Duodenal mucosa (tissue), 2 donors: ENCODE measurements around the gene MCF2L.
"Not testable (repeated sequence)": the region's sequence is repeated elsewhere in the genome, so short reads cannot be mapped to it uniquely, and the experiment has no call there.

ENCODE experiments used
- H3K27ac ChIP-seq: one replicate; pipeline ENCODE4 v1.7.0; 2013; ENCODE audit warnings: low read depth, low read length
- H3K27me3 ChIP-seq, 2 donors: one replicate each; pipeline ENCODE4 v1.7.0; 2013; ENCODE audit warnings: low read length in 2 of 2, control low read depth in 1 of 2; ENCODE audit not compliant: insufficient read depth in 2 of 2, control insufficient read depth in 1 of 2
- H3K36me3 ChIP-seq, 2 donors: one replicate each; pipeline ENCODE4 v1.7.0; 2013; ENCODE audit warnings: low read length in 2 of 2, control low read depth in 1 of 2; ENCODE audit not compliant: insufficient read depth in 2 of 2, control insufficient read depth in 1 of 2
- H3K4me1 ChIP-seq, 2 donors: one replicate each; pipeline ENCODE4 v1.7.0; 2013; ENCODE audit warnings: low read length in 2 of 2, control low read depth in 1 of 2; ENCODE audit not compliant: insufficient read depth in 2 of 2, control insufficient read depth in 1 of 2
- H3K4me3 ChIP-seq, 2 donors: one replicate each; pipeline ENCODE4 v1.7.0; 2013; ENCODE audit warnings: low read length in 2 of 2, low read depth in 1 of 2
- H3K9ac ChIP-seq, 2 donors: one replicate each; pipeline ENCODE4 v1.7.0; 2013; ENCODE audit warnings: low read length in 2 of 2, low read depth in 1 of 2
- H3K9me3 ChIP-seq, 2 donors: one replicate each; pipeline ENCODE4 v1.7.0; 2013; ENCODE audit warnings: low read length in 2 of 2, control low read depth in 1 of 2; ENCODE audit not compliant: control insufficient read depth in 1 of 2

MCF2L gene

DNA sequence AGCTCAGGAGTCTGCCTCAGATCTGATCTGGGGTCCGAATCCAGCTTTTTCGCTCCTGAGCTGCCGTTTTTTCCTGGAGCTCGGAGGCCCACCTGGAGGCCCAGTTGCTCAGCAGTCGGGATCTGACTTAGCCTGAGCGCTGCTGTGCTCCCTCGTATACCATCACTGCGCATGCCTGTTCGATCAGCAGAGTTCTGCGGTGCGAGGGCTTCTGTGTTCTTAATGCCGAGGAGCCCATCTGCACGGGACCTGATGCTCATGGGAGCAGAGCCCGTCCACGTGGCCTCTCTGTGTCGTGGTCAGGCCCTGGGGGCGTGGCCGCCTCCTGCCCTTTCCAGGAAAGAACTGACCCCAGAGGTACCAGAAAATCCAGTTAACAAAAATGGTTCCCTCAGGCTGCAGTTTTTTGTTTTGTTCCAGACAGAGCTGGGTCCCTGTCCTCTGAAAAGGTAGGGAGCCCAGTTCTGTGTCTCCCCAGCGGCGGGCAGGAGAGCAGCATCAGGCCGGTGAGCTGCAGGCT is 57.4 kb downstream of the MCF2L start:
- Histone ChIP-seq H3K27me3 (no peaks in the 10 kb centered on the region), H3K9me3 (no peaks in the 10 kb centered on the region), H3K9ac (no peak overlapping the region), H3K4me3 (no peak overlapping the region), H3K27ac (no peak overlapping the region), H3K36me3 (no peaks in the 10 kb centered on the region), H3K4me1 (no peaks in the 10 kb centered on the region)

DNA sequence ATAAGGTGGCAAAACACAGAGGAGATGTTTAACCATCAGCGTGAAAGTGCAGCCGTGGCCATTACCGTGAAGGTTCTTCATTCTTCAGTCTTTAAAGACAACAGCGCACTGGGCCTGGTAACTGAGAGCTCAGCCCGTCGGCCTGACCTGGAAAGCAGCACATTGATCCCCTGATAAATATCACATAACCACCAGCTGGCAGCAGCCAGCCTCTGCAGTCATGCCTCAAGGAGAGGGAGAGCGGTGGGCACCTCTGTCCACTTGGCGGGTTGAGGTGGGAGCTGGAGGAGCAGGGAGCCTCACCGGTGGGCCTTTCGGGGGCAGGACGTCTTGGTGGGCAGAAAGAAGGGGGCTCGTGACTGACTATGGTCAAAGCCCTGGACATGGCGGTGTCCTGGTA is 58.1 kb downstream of the MCF2L start:
- H3K9ac ChIP-seq = no peak overlapping the region
- H3K27me3 ChIP-seq = no peaks in the 10 kb centered on the region
- H3K4me1 ChIP-seq = no peaks in the 10 kb centered on the region
- H3K27ac ChIP-seq = no peak overlapping the region
- H3K9me3 ChIP-seq = no peaks in the 10 kb centered on the region
- H3K36me3 ChIP-seq = no peaks in the 10 kb centered on the region
- no peak overlapping the region for H3K4me3 ChIP-seq

DNA sequence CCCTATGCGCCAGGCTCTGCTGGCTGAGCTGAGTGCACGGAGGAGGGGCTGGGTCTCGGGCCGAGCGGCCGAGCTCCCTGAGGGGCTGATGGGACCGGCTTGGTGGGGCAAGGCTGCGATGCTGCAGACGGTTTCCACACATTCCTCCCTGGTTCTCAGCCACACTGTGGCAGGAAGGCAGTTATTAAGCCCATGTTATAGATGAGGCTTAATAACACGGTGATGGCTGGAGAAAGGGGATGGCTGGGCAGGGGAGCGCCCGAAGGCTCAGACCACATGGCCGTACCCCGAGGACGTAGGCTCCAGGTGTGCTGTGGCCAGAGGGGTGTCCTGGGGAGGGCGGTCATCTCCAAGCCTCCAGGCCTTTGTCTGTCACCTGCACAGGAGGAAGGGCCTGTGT is 58.6 kb downstream of the MCF2L start:
- Histone ChIP-seq H3K27ac (no peak overlapping the region), H3K9ac (no peak overlapping the region), H3K4me3 (no peak overlapping the region), H3K9me3 (no peaks in the 10 kb centered on the region), H3K27me3 (no peaks in the 10 kb centered on the region), H3K4me1 (no peaks in the 10 kb centered on the region), H3K36me3 (no peaks in the 10 kb centered on the region)

DNA sequence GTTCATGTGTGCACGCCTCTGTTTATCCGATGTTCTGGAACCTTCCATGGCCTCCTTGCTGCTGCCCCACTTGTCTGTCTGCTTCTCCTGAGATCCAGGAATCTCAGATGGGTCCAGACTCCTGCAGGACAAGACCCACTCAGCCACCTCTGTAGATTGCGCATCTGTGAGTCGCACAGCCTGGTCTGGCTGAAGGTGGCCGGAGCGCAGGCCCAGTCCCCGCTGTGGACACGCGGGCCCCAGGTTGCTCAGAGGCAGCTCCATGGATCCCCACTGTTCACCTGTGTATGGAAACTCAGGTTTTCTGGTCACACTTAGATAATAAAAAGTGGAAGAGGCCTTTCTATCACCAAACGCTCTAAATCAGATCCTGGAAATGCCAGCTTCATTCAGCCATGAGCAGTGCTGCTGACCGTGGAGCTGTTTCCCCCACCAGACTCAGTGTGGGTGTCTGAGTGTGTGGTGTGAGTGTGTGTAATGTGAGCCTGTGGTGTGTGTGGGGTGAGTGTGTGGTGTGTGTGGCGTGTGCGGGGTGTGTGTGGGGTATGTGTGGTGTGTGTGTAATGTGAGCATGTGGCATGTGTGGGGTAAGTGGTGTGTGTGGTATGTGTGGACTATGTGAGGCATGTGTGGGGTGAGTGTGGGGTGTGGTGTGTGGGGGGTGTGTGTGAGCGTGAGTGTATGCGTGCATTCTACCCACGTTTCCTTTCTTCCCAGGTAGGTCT is 59.5 kb downstream of the MCF2L start:
- H3K4me3 ChIP-seq = no peak overlapping the region
- no peaks in the 10 kb centered on the region for H3K4me1 ChIP-seq
- no peaks in the 10 kb centered on the region for H3K27me3 ChIP-seq
- H3K36me3 ChIP-seq = no peaks in the 10 kb centered on the region
- no peak overlapping the region for H3K9ac ChIP-seq
- H3K27ac ChIP-seq = no peak overlapping the region
- H3K9me3 ChIP-seq = no peaks in the 10 kb centered on the region

DNA sequence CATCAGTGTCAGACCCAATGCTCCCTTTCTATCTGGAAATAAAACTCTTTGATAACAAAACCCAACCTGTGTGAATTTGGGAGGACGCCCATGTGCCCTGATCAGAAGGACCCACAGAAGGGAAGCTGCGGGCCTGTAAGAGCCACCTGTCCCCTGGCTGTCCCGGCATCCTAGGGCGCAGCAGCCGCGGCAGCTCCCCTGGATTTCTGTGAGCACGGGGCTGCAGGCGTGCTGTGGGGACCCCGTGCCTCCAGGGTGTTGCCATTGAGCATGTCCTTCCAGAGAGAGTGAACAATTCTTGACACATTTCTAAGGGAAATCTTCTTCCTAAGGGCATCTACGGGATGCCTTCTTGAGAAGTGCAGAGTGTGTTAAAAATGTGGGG is 60.0 kb downstream of the MCF2L start:
- no peaks in the 10 kb centered on the region for H3K9me3 ChIP-seq
- H3K27ac ChIP-seq = no peak overlapping the region
- no peak overlapping the region for H3K4me3 ChIP-seq
- no peaks in the 10 kb centered on the region for H3K4me1 ChIP-seq
- H3K27me3 ChIP-seq = no peaks in the 10 kb centered on the region
- H3K36me3 ChIP-seq = no peaks in the 10 kb centered on the region
- no peak overlapping the region for H3K9ac ChIP-seq

DNA sequence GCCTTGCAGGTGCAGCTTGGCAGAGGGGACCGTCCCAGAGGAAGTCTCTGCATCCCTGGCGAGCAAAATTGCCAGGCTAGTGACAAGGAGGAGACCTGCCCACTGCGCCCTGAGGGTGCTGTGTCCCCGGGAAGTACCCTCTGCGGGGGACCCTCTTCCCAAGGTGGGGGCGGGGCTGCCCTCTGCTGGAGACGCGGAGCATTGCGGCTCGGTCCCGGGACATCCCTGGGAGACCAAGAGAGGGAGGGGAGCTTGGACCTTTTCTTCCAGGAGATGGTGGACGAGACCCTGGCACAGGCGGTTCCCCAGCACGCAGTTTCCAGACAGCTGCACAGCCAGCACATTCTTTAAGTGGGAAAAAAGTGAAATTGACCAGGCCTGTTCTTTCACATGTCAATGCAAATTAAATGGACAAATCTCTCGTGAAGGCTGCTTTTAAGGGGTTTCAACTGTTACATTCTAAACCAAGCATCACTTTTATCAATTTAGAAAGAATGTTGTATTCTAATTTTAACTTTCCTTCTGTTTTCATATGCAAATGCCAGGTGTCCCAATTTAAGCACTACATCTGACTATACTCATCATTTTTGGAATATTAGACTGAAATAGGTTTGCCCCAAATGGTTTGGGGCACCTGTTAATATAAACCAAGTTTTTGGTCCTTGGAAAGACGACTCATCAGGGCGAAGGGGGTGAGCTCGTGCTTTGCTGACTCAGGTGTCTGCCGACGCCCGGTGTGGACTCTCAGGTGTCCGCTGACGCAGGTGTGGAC is 60.7 kb downstream of the MCF2L start:
- no peak overlapping the region for H3K27ac ChIP-seq
- no peak overlapping the region for H3K9ac ChIP-seq
- no peaks in the 10 kb centered on the region for H3K9me3 ChIP-seq
- H3K27me3 ChIP-seq = no peaks in the 10 kb centered on the region
- no peaks in the 10 kb centered on the region for H3K36me3 ChIP-seq
- no peaks in the 10 kb centered on the region for H3K4me1 ChIP-seq
- H3K4me3 ChIP-seq = no peak overlapping the region

DNA sequence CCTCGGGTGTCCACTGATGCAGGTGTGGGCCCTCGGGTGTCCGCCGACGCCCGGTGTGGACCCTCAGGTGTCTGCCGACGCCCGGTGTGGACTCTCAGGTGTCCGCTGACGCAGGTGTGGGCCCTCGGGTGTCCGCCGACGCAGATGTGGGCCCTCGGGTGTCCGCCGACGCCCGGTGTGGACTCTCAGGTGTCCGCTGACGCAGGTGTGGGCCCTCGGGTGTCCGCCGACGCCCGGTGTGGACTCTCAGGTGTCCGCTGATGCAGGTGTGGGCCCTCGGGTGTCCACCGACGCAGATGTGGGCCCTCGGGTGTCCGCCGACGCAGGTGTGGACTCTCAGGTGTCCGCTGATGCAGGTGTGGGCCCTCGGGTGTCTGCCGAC is 61.2 kb downstream of the MCF2L start:
- H3K27ac ChIP-seq, H3K27me3 ChIP-seq, H3K4me1 ChIP-seq: not testable (repeated sequence)

DNA sequence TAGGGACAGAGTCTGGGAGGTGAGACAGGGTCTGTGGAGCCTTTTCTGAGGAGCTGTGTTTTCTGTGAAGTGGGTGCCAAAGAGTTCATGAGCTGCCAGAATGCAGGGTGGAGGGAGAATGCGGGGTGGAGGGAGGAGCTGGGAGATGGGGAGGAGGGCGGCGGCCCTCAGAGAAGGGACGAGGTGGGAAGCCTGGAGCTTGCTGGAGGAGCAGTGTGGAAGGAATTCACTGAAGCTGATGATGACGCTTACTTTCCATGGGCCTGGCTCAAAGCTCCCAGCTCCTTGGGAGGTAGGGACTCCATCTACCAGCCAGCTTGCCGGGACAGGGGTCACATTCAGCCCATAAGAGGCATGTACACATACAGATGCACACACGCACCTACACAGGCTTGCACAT is 62.5 kb downstream of the MCF2L start:
- Histone ChIP-seq H3K4me1 (no peaks in the 10 kb centered on the region), H3K36me3 (no peaks in the 10 kb centered on the region), H3K27me3 (no peaks in the 10 kb centered on the region), H3K27ac (no peak overlapping the region), H3K4me3 (no peak overlapping the region), H3K9ac (no peak overlapping the region), H3K9me3 (no peaks in the 10 kb centered on the region)

More for the DNA sequence above, 61.2 kb downstream of the MCF2L start:
- H3K9ac ChIP-seq, H3K4me3 ChIP-seq, H3K9me3 ChIP-seq, H3K36me3 ChIP-seq: not testable (repeated sequence)

DNA sequence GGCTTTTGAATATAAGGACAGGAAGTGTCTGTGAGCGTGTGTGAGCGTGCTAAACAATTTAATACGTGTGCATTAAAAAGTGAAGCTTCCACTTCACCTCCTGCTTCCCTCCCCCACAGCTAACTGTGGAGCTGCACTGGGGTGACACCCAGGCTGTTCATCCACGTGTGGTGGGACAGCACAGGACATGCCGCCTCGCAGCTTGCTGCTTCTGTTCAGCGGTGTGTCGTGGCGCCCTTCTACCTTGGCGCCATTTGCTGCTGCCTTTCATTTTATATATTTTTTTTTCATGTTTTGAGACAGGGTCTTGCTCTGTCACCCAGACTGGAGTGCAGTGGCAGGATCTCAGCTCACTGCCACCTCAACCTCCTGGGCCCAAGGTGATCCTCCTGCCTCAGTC is 63.3 kb downstream of the MCF2L start:
- H3K27ac ChIP-seq = no peak overlapping the region
- H3K9ac ChIP-seq = no peak overlapping the region
- H3K9me3 ChIP-seq = no peaks in the 10 kb centered on the region
- H3K36me3 ChIP-seq = peaks cover 0 to 3% of the 10 kb centered on the region in 2 donors
- no peak overlapping the region for H3K4me3 ChIP-seq
- H3K27me3 ChIP-seq = no peaks in the 10 kb centered on the region
- H3K4me1 ChIP-seq = no peaks in the 10 kb centered on the region

DNA sequence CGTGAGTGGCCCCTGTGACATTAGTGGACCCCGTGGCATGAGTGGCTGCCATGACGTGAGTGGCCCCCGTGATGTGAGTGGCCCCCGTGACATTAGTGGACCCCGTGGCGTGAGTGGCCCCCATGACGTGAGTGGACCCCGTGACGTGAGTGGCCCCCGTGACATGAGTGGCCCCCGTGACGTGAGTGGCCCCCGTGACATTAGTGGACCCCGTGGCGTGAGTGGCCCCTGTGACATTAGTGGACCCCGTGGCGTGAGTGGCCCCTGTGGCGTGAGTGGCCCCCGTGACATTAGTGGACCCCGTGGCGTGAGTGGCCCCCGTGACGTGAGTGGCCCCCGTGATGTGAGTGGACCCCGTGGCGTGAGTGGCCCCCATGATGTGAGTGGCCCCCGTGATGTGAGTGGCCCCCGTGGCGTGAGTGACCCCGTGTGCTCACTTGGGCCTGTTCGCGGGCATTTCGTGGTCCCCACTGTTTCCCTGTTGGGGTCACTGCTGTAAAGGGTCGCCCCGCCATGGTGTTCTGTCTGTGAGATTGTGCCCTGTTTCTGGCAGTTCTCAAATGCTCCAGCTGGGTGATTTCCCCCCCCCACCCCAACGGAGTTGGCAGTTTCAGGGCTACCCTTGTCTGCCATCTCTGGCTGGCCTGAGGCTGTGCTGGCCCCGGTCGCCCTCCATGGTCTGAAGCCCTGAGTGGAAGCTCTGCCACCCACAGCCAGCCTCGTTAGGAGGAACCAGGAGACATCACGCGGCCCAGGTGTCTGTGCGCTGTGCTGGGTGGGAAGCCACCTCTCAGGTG is 64.2 kb downstream of the MCF2L start:
- Histone ChIP-seq H3K4me3 (no peak overlapping the region), H3K9ac (no peak overlapping the region), H3K4me1 (no peaks in the 10 kb centered on the region), H3K36me3 (peaks cover 0 to 3% of the 10 kb centered on the region in 2 donors), H3K27me3 (no peaks in the 10 kb centered on the region), H3K27ac (no peak overlapping the region), H3K9me3 (no peaks in the 10 kb centered on the region)
